Hematopoietic multipotent progenitor cell treated with erythropoietin and hydrocortisone succinate and interleukin-3 and kit ligand, for 6 days (in vitro differentiated cells): ENCODE measurements around the gene GLT6D1.

Source experiments
- DNase-seq: peaks from one replicate; pipeline ENCODE4 v3.0.0-alpha.2; 2015

GLT6D1 gene

GRCh38 chr9:135620558-135620957 lies 18.8 kb downstream of the GLT6D1 start:
- no peak for DNase-seq

- DNase-seq: no peak
These were observed 19.8 kb downstream of the GLT6D1 start for GRCh38 chr9:135619599-135619886.

- DNase-seq: no peak
These were observed 20.3 kb downstream of the GLT6D1 start for GRCh38 chr9:135618866-135619598.

GRCh38 chr9:135617991-135618411 lies 21.3 kb downstream of the GLT6D1 start:
- no peak for DNase-seq

GRCh38 chr9:135617538-135617900 lies 21.8 kb downstream of the GLT6D1 start:
- DNase-seq: no peak

GRCh38 chr9:135616619-135617537 lies 22.5 kb downstream of the GLT6D1 start:
- no peak for DNase-seq

GRCh38 chr9:135615666-135616618 lies 23.4 kb downstream of the GLT6D1 start:
- no peak for DNase-seq

- DNase-seq: no peak
These were observed 24.3 kb downstream of the GLT6D1 start for GRCh38 chr9:135614821-135615665.

- no peak for DNase-seq
These were observed 25.2 kb downstream of the GLT6D1 start for GRCh38 chr9:135613946-135614805.

- DNase-seq: no peak
These were observed 26.1 kb downstream of the GLT6D1 start for GRCh38 chr9:135612981-135613910.

GRCh38 chr9:135612437-135612836 lies 26.9 kb downstream of the GLT6D1 start:
- no peak for DNase-seq

GRCh38 chr9:135611875-135612209 lies 27.5 kb downstream of the GLT6D1 start:
- no peak for DNase-seq

GRCh38 chr9:135611142-135611874 lies 28.0 kb downstream of the GLT6D1 start:
- DNase-seq: no peak

GRCh38 chr9:135610290-135611141 lies 28.8 kb downstream of the GLT6D1 start:
- DNase-seq: no peak

- no peak for DNase-seq
These were observed 29.9 kb downstream of the GLT6D1 start for GRCh38 chr9:135609366-135609955.

GRCh38 chr9:135608999-135609317 lies 30.4 kb downstream of the GLT6D1 start:
- no peak for DNase-seq

GRCh38 chr9:135608294-135608998 lies 30.9 kb downstream of the GLT6D1 start:
- DNase-seq: no peak
